ENCODE measurements around the gene SGPP1. TPM values are rescaled to one million over a fixed set of nuclear protein-coding genes. Genes with fewer than 3 reads are reported as not detected.

The SGPP1 gene
- total RNA-seq, 1 donor from 2014 or later: 20.9 TPM

GRCh38 chr14:63727231-63727735 is 582 bp downstream of the SGPP1 start:
- intact Hi-C loops (cut with micrococcal nuclease): loop anchor here (2.0 to 5.0 kb wide), 3 partner anchors 14 to 775 kb away; partner anchors contain the start of genes ZBTB1 and ZBTB25
- CTCF ChIA-PET: interaction anchor here (1.0 to 4.5 kb wide), 4 partner anchors 17 to 42 kb away, joined by 3 to 51 read pairs (median 3); no protein-coding TSS in a partner anchor
- POLR2A ChIA-PET: interaction anchor here (2.2 to 5.3 kb wide), 5 partner anchors 10 to 184 kb away, joined by 8 to 47 read pairs (median 9); partner anchors contain the start of genes PPP2R5E and WDR89
- Mint-ChIP-seq H3K36me3 (ENCODE audit: low read depth) (peaks cover 17% of the 10 kb centered on the region), H3K27ac (peak overlapping the region; percentile 96), H3K9me3 (no peaks in the 10 kb centered on the region), H3K4me3 (peak overlapping the region; percentile 99), H3K4me1 (peaks cover 42% of the 10 kb centered on the region), H3K27me3 (no peaks in the 10 kb centered on the region)
- peak; percentile 29 for ATAC-seq (ENCODE audit: low read depth)
- TF ChIP-seq CTCF (IDR thresholded peaks at IDR 0.05): no peak
- DNase-seq: peak; percentile 25

- Mint-ChIP-seq H3K27ac (peak overlapping the region; percentile 96), H3K4me1 (peaks cover 43% of the 10 kb centered on the region), H3K9me3 (no peaks in the 10 kb centered on the region), H3K27me3 (no peaks in the 10 kb centered on the region), H3K4me3 (peak overlapping the region; percentile 99), H3K36me3 (ENCODE audit: low read depth) (peaks cover 19% of the 10 kb centered on the region)
- no peak for DNase-seq
- intact Hi-C loops (cut with micrococcal nuclease): loop anchor here (1.0 to 5.0 kb wide), 4 partner anchors 8 to 776 kb away; partner anchors contain the start of genes ZBTB1 and ZBTB25
- ChIA-PET CTCF (interaction anchor here (1.3 to 4.5 kb wide), 4 partner anchors 8 to 84 kb away, joined by 3 to 51 read pairs (median 4); partner anchors contain the start of gene WDR89), POLR2A (interaction anchor here (0.5 to 5.3 kb wide), 9 partner anchors 9 to 183 kb away, joined by 3 to 47 read pairs (median 8); partner anchors contain the start of genes PPP2R5E and WDR89)
- no peak for TF ChIP-seq CTCF (IDR thresholded peaks at IDR 0.05)
- no peak for ATAC-seq (ENCODE audit: low read depth)
Measured at GRCh38 chr14:63726499-63726898, 1.4 kb downstream of the SGPP1 start.

- Mint-ChIP-seq H3K4me3 (peak overlapping the region; percentile 99), H3K27me3 (no peaks in the 10 kb centered on the region), H3K27ac (peak overlapping the region; percentile 96), H3K4me1 (peaks cover 44% of the 10 kb centered on the region), H3K36me3 (ENCODE audit: low read depth) (peaks cover 24% of the 10 kb centered on the region), H3K9me3 (no peaks in the 10 kb centered on the region)
- ChIA-PET CTCF (interaction anchor here (0.6 to 4.5 kb wide), 7 partner anchors 9 to 577 kb away, joined by 3 to 51 read pairs (median 4); partner anchors contain the start of gene WDR89), POLR2A (interaction anchor here (0.7 to 5.3 kb wide), 10 partner anchors 9 to 182 kb away, joined by 3 to 47 read pairs (median 6); partner anchors contain the start of genes PPP2R5E and WDR89)
- no peak for DNase-seq
- ATAC-seq (ENCODE audit: low read depth): no peak
- intact Hi-C loops (cut with micrococcal nuclease): loop anchor here (1.0 to 5.0 kb wide), 5 partner anchors 8 to 776 kb away; partner anchors contain the start of genes ZBTB1 and ZBTB25
- no peak for TF ChIP-seq CTCF (IDR thresholded peaks at IDR 0.05)
Measured at GRCh38 chr14:63725786-63726460, 1.9 kb downstream of the SGPP1 start.

- Mint-ChIP-seq H3K27me3 (no peaks in the 10 kb centered on the region), H3K27ac (no peak overlapping the region), H3K9me3 (no peaks in the 10 kb centered on the region), H3K4me1 (peaks cover 22% of the 10 kb centered on the region), H3K36me3 (ENCODE audit: low read depth) (peaks cover 42% of the 10 kb centered on the region), H3K4me3 (no peak overlapping the region)
- ChIA-PET CTCF (no interaction called here), POLR2A (interaction anchor here (0.7 to 2.4 kb wide), 2 partner anchors 9 to 1636 kb away, joined by 6 to 12 read pairs; no protein-coding TSS in a partner anchor)
- TF ChIP-seq CTCF (IDR thresholded peaks at IDR 0.05): no peak
- intact Hi-C loops (cut with micrococcal nuclease): loop anchor here (1.0 kb wide), 1 partner anchor 9 kb away; no protein-coding TSS in a partner anchor
- no peak for ATAC-seq (ENCODE audit: low read depth)
- DNase-seq: no peak
Measured at GRCh38 chr14:63717702-63718101, 10.2 kb downstream of the SGPP1 start.

- ATAC-seq (ENCODE audit: low read depth) (no peak), DNase-seq (no peak)
- intact Hi-C loops (cut with micrococcal nuclease): no loop called here
- no peak for TF ChIP-seq CTCF (IDR thresholded peaks at IDR 0.05)
- POLR2A ChIA-PET: interaction anchor here (0.7 kb wide), 1 partner anchor 11 kb away, joined by 5 read pairs; no protein-coding TSS in a partner anchor
- no peaks in the 10 kb centered on the region for H3K27me3 Mint-ChIP-seq
- H3K9me3 Mint-ChIP-seq: no peaks in the 10 kb centered on the region
- H3K4me3 Mint-ChIP-seq: no peak overlapping the region
- peak overlapping the region; percentile 0 for H3K27ac Mint-ChIP-seq
- H3K36me3 Mint-ChIP-seq (ENCODE audit: low read depth): peaks cover 31% of the 10 kb centered on the region
- CTCF ChIA-PET: no interaction called here
- peaks cover 33% of the 10 kb centered on the region for H3K4me1 Mint-ChIP-seq
Measured at GRCh38 chr14:63715360-63715759, 12.5 kb downstream of the SGPP1 start.

Data from activated B cell treated with CpG ODN at 0.5 μM for 24 hours (primary cell).